Muscle layer of duodenum (tissue), 2 donors: ENCODE results near the gene GP2.
"Not testable (repeated sequence)": the region's sequence is repeated elsewhere in the genome, so short reads cannot be mapped to it uniquely, and the experiment has no call there.

Source experiments
- H3K27ac ChIP-seq: one replicate; pipeline ENCODE4 v1.7.0; 2013; ENCODE audit warnings: mild to moderate bottlenecking, low read length
- H3K27me3 ChIP-seq: one replicate; pipeline ENCODE4 v1.7.0; 2013; ENCODE audit warnings: low read depth, mild to moderate bottlenecking, control low read depth, low read length
- H3K36me3 ChIP-seq, 2 donors: one replicate each; pipeline ENCODE4 v1.7.0; 2013; ENCODE audit warnings: low read length in 2 of 2, control low read depth in 1 of 2, mild to moderate bottlenecking in 1 of 2; ENCODE audit not compliant: insufficient read depth in 2 of 2, control insufficient read depth in 1 of 2
- H3K4me1 ChIP-seq, 2 donors: one replicate each; pipeline ENCODE4 v1.7.0; 2013; ENCODE audit warnings: low read length in 2 of 2, mild to moderate bottlenecking in 2 of 2, control low read depth in 1 of 2, moderate library complexity in 1 of 2; ENCODE audit not compliant: insufficient read depth in 2 of 2, control insufficient read depth in 1 of 2
- H3K4me3 ChIP-seq, 2 donors: one replicate each; pipeline ENCODE4 v1.7.0; 2013; ENCODE audit warnings: low read length in 2 of 2, low read depth in 1 of 2, mild to moderate bottlenecking in 1 of 2
- H3K9me3 ChIP-seq, 2 donors: one replicate each; pipeline ENCODE4 v1.7.0; 2013; ENCODE audit warnings: low read length in 2 of 2, control low read depth in 1 of 2, mild to moderate bottlenecking in 1 of 2; ENCODE audit not compliant: control insufficient read depth in 1 of 2
- donor health status: healthy.

The GP2 gene

GRCh38 chr16:20323591-20324117 lies 3.7 kb downstream of the GP2 start:
- Histone ChIP-seq H3K9me3 (no peaks in the 10 kb centered on the region), H3K36me3 (no peaks in the 10 kb centered on the region), H3K4me1 (no peaks in the 10 kb centered on the region), H3K27me3 (no peaks in the 10 kb centered on the region), H3K27ac (no peak overlapping the region), H3K4me3 (no peak overlapping the region)

- Histone ChIP-seq H3K27ac (no peak overlapping the region), H3K27me3 (no peaks in the 10 kb centered on the region), H3K4me3 (no peak overlapping the region), H3K9me3 (no peaks in the 10 kb centered on the region), H3K4me1 (no peaks in the 10 kb centered on the region), H3K36me3 (no peaks in the 10 kb centered on the region)
Measured at GRCh38 chr16:20322696-20323095, 4.6 kb downstream of the GP2 start.

- H3K9me3 ChIP-seq: no peaks in the 10 kb centered on the region
- H3K27ac ChIP-seq: no peak overlapping the region
- H3K36me3 ChIP-seq: no peaks in the 10 kb centered on the region
- no peak overlapping the region for H3K4me3 ChIP-seq
- no peaks in the 10 kb centered on the region for H3K27me3 ChIP-seq
- no peaks in the 10 kb centered on the region for H3K4me1 ChIP-seq
Measured at GRCh38 chr16:20321671-20322070, 5.6 kb downstream of the GP2 start.

DNA sequence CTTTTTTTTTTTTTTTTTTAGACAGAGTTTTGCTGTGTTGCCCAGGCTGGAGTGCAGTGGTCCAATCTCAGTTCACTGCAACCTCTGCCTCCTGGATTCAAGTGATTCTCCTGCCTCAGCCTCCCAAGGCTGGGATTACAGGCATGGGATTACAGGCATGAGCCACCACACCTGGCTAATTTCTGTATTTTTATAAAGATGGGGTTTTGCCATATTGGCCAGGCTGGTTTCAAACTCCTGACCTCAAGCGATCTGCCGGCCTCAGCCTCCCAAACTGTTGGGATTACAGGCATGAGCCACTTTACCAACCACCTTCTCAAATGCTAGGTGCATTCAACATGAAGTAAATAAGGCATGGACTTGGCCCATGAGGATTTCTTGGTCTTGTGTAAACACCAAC lies 6.3 kb downstream of the GP2 start:
- not testable (repeated sequence) for H3K9me3 ChIP-seq, H3K27ac ChIP-seq, H3K4me1 ChIP-seq

DNA sequence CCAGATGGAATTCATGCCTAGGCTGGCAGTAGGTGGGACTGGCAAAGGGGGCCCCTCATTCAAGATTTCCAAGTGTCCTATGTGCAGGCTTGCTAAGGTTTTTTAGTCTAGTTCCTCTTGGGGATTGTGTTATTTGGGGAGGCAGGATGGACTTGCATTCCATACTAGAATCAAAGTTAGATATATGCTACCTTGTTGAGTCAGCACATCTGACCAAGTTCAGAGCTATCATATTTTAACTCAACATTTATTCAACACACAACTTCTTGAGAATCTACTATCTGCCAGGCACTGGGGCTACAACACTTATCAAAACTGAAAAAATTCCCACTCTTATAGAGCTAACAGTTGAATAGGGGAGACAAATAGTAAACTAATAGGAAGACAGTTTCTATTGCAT lies 6.7 kb downstream of the GP2 start:
- H3K27ac ChIP-seq: no peak overlapping the region
- H3K4me1 ChIP-seq: no peaks in the 10 kb centered on the region
- H3K36me3 ChIP-seq: no peaks in the 10 kb centered on the region
- H3K4me3 ChIP-seq: no peak overlapping the region
- no peaks in the 10 kb centered on the region for H3K9me3 ChIP-seq
- H3K27me3 ChIP-seq: no peaks in the 10 kb centered on the region

More for the DNA sequence above, 6.3 kb downstream of the GP2 start:
- not testable (repeated sequence) for H3K4me3 ChIP-seq, H3K36me3 ChIP-seq, H3K27me3 ChIP-seq

DNA sequence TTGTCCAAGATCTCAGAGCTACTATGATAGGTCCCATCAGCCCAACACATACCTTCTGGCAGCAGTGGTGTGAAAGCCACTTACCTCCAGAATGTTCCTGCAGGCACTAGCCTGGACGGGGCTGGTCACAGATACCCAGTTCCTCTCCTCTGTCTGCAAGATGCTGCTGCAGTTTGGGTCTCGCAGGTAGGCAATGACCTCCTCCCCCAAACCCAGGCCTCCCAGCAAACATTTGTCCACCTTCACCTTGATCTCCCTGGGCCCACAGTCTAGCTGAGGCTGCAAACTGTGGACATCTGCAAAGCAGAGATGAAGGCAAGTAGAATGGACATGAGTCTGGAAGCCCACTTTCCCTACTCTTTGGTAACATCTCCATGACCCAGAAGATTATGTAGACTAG lies 7.1 kb downstream of the GP2 start:
- Histone ChIP-seq H3K36me3 (no peaks in the 10 kb centered on the region), H3K27ac (no peak overlapping the region), H3K27me3 (no peaks in the 10 kb centered on the region), H3K4me1 (no peaks in the 10 kb centered on the region), H3K4me3 (no peak overlapping the region), H3K9me3 (no peaks in the 10 kb centered on the region)

GRCh38 chr16:20319406-20319805 lies 7.9 kb downstream of the GP2 start:
- Histone ChIP-seq H3K4me3 (no peak overlapping the region), H3K27me3 (no peaks in the 10 kb centered on the region), H3K27ac (no peak overlapping the region), H3K9me3 (no peaks in the 10 kb centered on the region), H3K4me1 (no peaks in the 10 kb centered on the region), H3K36me3 (no peaks in the 10 kb centered on the region)

DNA sequence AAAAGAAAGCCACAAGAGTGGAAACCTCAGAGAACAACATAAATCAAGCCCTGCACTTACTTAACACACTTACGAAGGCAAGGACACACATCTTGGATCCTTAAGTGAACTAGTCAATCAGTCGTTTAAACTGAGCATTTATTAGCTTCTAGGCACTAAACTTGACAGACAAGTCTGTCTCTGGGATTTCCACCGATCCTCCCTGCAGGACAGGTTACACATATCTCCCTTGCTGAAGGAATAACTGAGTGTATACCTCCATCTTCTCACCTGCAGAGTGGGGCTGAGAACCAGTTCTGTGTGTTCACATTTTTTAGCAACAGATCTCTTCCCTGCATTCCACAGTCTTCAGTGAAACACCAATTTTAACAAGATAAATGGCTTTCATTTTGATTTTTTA lies 8.9 kb downstream of the GP2 start:
- Histone ChIP-seq H3K4me1 (no peaks in the 10 kb centered on the region), H3K27me3 (no peaks in the 10 kb centered on the region), H3K9me3 (no peaks in the 10 kb centered on the region), H3K36me3 (no peaks in the 10 kb centered on the region), H3K27ac (no peak overlapping the region), H3K4me3 (no peak overlapping the region)

- no peaks in the 10 kb centered on the region for H3K36me3 ChIP-seq
- no peaks in the 10 kb centered on the region for H3K9me3 ChIP-seq
- H3K4me1 ChIP-seq: no peaks in the 10 kb centered on the region
- no peak overlapping the region for H3K27ac ChIP-seq
- no peak overlapping the region for H3K4me3 ChIP-seq
- H3K27me3 ChIP-seq: no peaks in the 10 kb centered on the region
Measured at GRCh38 chr16:20318006-20318405, 9.3 kb downstream of the GP2 start.

- no peaks in the 10 kb centered on the region for H3K4me1 ChIP-seq
- no peak overlapping the region for H3K4me3 ChIP-seq
- no peaks in the 10 kb centered on the region for H3K9me3 ChIP-seq
- no peaks in the 10 kb centered on the region for H3K27me3 ChIP-seq
- no peak overlapping the region for H3K27ac ChIP-seq
- H3K36me3 ChIP-seq: no peaks in the 10 kb centered on the region
Measured at GRCh38 chr16:20317117-20317516, 10.2 kb downstream of the GP2 start.

DNA sequence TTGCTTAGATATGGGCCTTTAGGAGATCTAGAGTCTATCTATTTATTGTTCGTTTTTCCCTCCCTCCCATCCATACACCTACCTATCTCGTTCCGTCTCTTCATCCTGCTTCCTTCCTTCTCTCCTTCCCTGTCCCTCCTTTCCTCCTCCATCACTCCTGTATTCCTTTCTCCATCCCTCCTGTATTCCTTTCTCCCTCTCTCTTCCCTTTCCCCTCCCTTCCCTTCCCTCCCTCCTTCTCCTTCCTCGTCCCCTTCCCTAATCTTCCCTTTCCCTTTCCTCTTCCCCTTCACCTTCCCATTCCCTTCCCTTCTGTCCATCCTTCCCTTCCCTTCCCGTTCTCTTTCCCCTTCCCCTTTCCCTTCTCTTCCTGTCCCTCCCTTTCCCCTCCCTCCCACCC lies 10.6 kb downstream of the GP2 start:
- Histone ChIP-seq H3K27me3 (no peaks in the 10 kb centered on the region), H3K4me3 (no peak overlapping the region), H3K27ac (no peak overlapping the region), H3K4me1 (no peaks in the 10 kb centered on the region), H3K9me3 (no peaks in the 10 kb centered on the region), H3K36me3 (no peaks in the 10 kb centered on the region)

DNA sequence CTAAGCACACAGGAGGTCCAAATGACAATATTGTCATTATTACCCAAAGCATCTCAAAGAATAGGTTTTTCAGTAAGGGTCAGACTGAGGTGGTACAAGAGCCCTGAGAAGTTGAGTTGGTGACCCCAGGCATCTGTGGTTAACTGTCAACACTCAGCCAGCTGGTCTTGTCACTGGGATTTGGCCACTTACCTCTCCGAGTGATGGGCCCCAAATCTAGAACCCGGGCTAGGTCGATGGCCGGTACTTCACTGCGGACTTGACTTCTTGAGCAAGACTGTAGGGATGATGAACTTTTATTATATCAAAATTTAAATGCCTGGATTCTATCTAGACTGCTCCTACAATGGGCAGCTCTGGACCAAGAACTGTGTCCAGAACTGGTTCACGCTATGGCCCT lies 11.5 kb downstream of the GP2 start:
- Histone ChIP-seq H3K36me3 (no peaks in the 10 kb centered on the region), H3K4me3 (no peak overlapping the region), H3K9me3 (no peaks in the 10 kb centered on the region), H3K4me1 (no peaks in the 10 kb centered on the region), H3K27me3 (no peaks in the 10 kb centered on the region), H3K27ac (no peak overlapping the region)
